Measurements from ENCODE around the gene TFEB.
A peak's percentile ranks its signal among the peaks of the same experiment; 100 is the strongest.

The TFEB gene

DNA sequence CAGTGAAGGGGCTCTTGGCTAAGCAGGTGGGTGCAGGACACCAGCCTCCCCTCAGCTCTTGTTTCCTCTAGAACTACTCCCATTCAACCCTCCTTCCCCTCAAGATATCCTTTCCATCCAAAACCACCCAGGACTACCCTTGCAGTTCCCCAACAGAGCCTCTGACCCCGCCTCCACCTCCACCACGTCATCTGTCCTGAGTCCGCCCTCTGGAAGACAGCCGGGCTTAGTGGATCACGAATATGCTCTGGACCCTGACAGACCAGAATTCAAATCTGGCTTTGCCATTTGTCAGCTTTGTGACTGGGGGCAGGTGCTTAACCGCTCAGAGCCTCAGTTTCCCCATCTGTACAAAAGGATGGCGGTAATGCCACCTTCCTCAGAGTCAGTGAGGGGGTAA is 31.4 kb downstream of the TFEB start:
- Histone ChIP-seq H3F3A (ENCODE audit: control insufficient read depth, insufficient read depth) (peaks cover 10% of the 10 kb centered on the region), H3K4me3 (ENCODE audit: low read length) (peak overlapping the region; percentile 74), H3K36me3 (ENCODE audit: control insufficient read depth, low read length) (peaks cover 36% of the 10 kb centered on the region), H3K79me2 (ENCODE audit: control insufficient read depth, low read length) (peaks cover 80% of the 10 kb centered on the region), H3K9me2 (replicated peaks; ENCODE audit: control insufficient read depth, low read length) (no peaks in the 10 kb centered on the region), H3K4me2 (ENCODE audit: low read length) (peak overlapping the region; percentile 100), H3K27ac (ENCODE audit: low read depth, low read length) (peak overlapping the region; percentile 97), H3K4me1 (ENCODE audit: control insufficient read depth, low read length) (peaks cover 100% of the 10 kb centered on the region), H3K9me3 (ENCODE audit: control insufficient read depth, insufficient read depth, low read length) (no peaks in the 10 kb centered on the region), H4K20me1 (ENCODE audit: control insufficient read depth, insufficient read depth, low read depth, low read length) (no peaks in the 10 kb centered on the region), H3K27me3 (ENCODE audit: control insufficient read depth, low read length) (no peaks in the 10 kb centered on the region)
- no peak for TF ChIP-seq EZH2phosphoT487 (IDR thresholded peaks at IDR 0.05; ENCODE audit: borderline replicate concordance, low read length)
- TF ChIP-seq, protein P1, sequence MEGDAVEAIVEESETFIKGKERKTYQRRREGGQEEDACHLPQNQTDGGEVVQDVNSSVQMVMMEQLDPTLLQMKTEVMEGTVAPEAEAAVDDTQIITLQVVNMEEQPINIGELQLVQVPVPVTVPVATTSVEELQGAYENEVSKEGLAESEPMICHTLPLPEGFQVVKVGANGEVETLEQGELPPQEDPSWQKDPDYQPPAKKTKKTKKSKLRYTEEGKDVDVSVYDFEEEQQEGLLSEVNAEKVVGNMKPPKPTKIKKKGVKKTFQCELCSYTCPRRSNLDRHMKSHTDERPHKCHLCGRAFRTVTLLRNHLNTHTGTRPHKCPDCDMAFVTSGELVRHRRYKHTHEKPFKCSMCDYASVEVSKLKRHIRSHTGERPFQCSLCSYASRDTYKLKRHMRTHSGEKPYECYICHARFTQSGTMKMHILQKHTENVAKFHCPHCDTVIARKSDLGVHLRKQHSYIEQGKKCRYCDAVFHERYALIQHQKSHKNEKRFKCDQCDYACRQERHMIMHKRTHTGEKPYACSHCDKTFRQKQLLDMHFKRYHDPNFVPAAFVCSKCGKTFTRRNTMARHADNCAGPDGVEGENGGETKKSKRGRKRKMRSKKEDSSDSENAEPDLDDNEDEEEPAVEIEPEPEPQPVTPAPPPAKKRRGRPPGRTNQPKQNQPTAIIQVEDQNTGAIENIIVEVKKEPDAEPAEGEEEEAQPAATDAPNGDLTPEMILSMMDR (IDR thresholded peaks at IDR 0.05; ENCODE audit: low read depth, low read length, poor library complexity, severe bottlenecking): no peak

- no peaks in the 10 kb centered on the region for H4K20me1 ChIP-seq (ENCODE audit: control insufficient read depth, insufficient read depth, low read depth, low read length)
- TF ChIP-seq EZH2phosphoT487 (IDR thresholded peaks at IDR 0.05; ENCODE audit: borderline replicate concordance, low read length): no peak
- TF ChIP-seq, protein P1 (IDR thresholded peaks at IDR 0.05; ENCODE audit: low read depth, low read length, poor library complexity, severe bottlenecking): no peak
- H3K9me2 ChIP-seq (replicated peaks; ENCODE audit: control insufficient read depth, low read length): no peaks in the 10 kb centered on the region
- peaks cover 40% of the 10 kb centered on the region for H3K36me3 ChIP-seq (ENCODE audit: control insufficient read depth, low read length)
- H3F3A ChIP-seq (ENCODE audit: control insufficient read depth, insufficient read depth): peaks cover 6% of the 10 kb centered on the region
- no peak overlapping the region for H3K4me3 ChIP-seq (ENCODE audit: low read length)
- peaks cover 80% of the 10 kb centered on the region for H3K79me2 ChIP-seq (ENCODE audit: control insufficient read depth, low read length)
- no peaks in the 10 kb centered on the region for H3K27me3 ChIP-seq (ENCODE audit: control insufficient read depth, low read length)
- H3K9me3 ChIP-seq (ENCODE audit: control insufficient read depth, insufficient read depth, low read length): no peaks in the 10 kb centered on the region
- peaks cover 89% of the 10 kb centered on the region for H3K4me1 ChIP-seq (ENCODE audit: control insufficient read depth, low read length)
- H3K4me2 ChIP-seq (ENCODE audit: low read length): 0 out of 2 replicates have a peak overlapping the region, but pooled peaks have one; percentile 71
- no peak overlapping the region for H3K27ac ChIP-seq (ENCODE audit: low read depth, low read length)
Observed at GRCh38 chr6:41702771-41703494, 32.5 kb downstream of the TFEB start.

- Histone ChIP-seq H3K4me1 (ENCODE audit: control insufficient read depth, low read length) (peaks cover 82% of the 10 kb centered on the region), H4K20me1 (ENCODE audit: control insufficient read depth, insufficient read depth, low read depth, low read length) (no peaks in the 10 kb centered on the region), H3K4me2 (ENCODE audit: low read length) (0 out of 2 replicates have a peak overlapping the region, but pooled peaks have one; percentile 71), H3K36me3 (ENCODE audit: control insufficient read depth, low read length) (peaks cover 43% of the 10 kb centered on the region), H3K79me2 (ENCODE audit: control insufficient read depth, low read length) (peaks cover 79% of the 10 kb centered on the region), H3K9me2 (replicated peaks; ENCODE audit: control insufficient read depth, low read length) (no peaks in the 10 kb centered on the region), H3K4me3 (ENCODE audit: low read length) (no peak overlapping the region; the same call in 1 of the 2 replicates), H3K27me3 (ENCODE audit: control insufficient read depth, low read length) (no peaks in the 10 kb centered on the region), H3K27ac (ENCODE audit: low read depth, low read length) (no peak overlapping the region), H3F3A (ENCODE audit: control insufficient read depth, insufficient read depth) (peaks cover 3% of the 10 kb centered on the region; the same call in 1 of the 2 replicates), H3K9me3 (ENCODE audit: control insufficient read depth, insufficient read depth, low read length) (no peaks in the 10 kb centered on the region)
- TF ChIP-seq EZH2phosphoT487 (IDR thresholded peaks at IDR 0.05; ENCODE audit: borderline replicate concordance, low read length): no peak
- TF ChIP-seq, protein P1 (IDR thresholded peaks at IDR 0.05; ENCODE audit: low read depth, low read length, poor library complexity, severe bottlenecking): no peak
Observed at GRCh38 chr6:41702089-41702745, 33.2 kb downstream of the TFEB start.

All from DOHH2 (cell line).